Neural progenitor cell (in vitro differentiated cells): ENCODE data around the gene DACH1.

ENCODE experiments used
- CTCF ChIP-seq: fragments of 200-600 bp; sonication (generic); IDR thresholded peaks from 2 replicates; pipeline ENCODE4 v1.5.1; 2017; ENCODE audit warnings: antibody characterized with exemption, mild to moderate bottlenecking
- EZH2 ChIP-seq: fragments of 200-600 bp; sonication (generic); IDR thresholded peaks from 2 replicates; pipeline ENCODE4 v1.6.1; 2017; ENCODE audit warnings: antibody characterized with exemption, mild to moderate bottlenecking, moderate library complexity

- no peak for TF ChIP-seq CTCF
- TF ChIP-seq EZH2: no peak
These were observed 153.9 kb downstream of the DACH1 start for GRCh38 chr13:71712988-71713653.
